ENCODE measurements around the gene UBA6.

DNA sequence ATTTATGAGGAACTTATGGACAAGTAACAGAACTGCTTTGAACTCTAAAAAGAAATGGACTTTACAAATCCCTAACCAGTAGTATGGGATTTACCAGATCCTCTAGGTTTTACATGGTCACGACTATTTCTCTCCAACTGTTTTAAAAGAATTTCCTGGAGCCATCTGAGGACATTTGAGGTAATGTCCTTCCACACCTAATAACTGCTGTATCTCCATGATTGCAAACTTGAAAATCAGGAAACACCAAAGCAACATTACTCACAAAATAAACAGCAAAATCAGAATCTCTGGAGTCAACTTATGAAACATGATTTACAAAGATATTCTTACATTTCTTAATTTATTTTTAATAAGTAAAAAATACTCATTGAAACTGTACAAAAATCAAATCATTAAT is 84.5 kb downstream of the UBA6 start:
- TF ChIP-seq GATA2 (IDR thresholded peaks at IDR 0.05; ENCODE audit: low read depth, low read length) (no peak), GATA3 (IDR thresholded peaks at IDR 0.05; ENCODE audit: low read depth, low read length) (no peak)

Data from SH-SY5Y (cell line).